ENCODE measurements around the gene RPL37A.

GRCh38 chr2:216539120-216539519, 40.5 kb downstream of the RPL37A start:
- TF ChIP-seq EZH2 (IDR thresholded peaks at IDR 0.05; ENCODE audit: borderline replicate concordance, insufficient read depth, low read length, poor library complexity, severe bottlenecking), result no peak
- TF ChIP-seq CTCF (IDR thresholded peaks at IDR 0.05; ENCODE audit: poor library complexity, severe bottlenecking), result no peak
- no peak for TF ChIP-seq EP300 (conservative IDR thresholded peaks at IDR 0.05; ENCODE audit: poor library complexity, severe bottlenecking)
- TF ChIP-seq POLR2AphosphoS5 (IDR thresholded peaks at IDR 0.05), result no peak
- TF ChIP-seq MXI1 (conservative IDR thresholded peaks at IDR 0.05; ENCODE audit: poor library complexity, severe bottlenecking), result no peak
- TF ChIP-seq TAF1 (IDR thresholded peaks at IDR 0.05; ENCODE audit: low read depth), result no peak
- no peak for TF ChIP-seq SMC3 (conservative IDR thresholded peaks at IDR 0.05; ENCODE audit: poor library complexity)
- no peak for TF ChIP-seq REST (IDR thresholded peaks at IDR 0.05; ENCODE audit: borderline replicate concordance)
- no peak for TF ChIP-seq RAD21 (conservative IDR thresholded peaks at IDR 0.05)

All from neural cell (in vitro differentiated cells).